Measurements from ENCODE around the gene NID2. TPM values are rescaled to one million over a fixed set of nuclear protein-coding genes. Genes with fewer than 3 reads are reported as not detected.

NID2 gene
- total RNA-seq, 1 donor from 2014 or later, result 65.0 TPM

Other genes with a start within 250 kb of the NID2 start
- 0.20 TPM in 1 of 2 replicates, not detected in the other for gene GNG2, start 208.4 kb downstream of the NID2 start, total RNA-seq
- 240 and 310 TPM in 2 replicates for gene RTRAF, start 79.5 kb downstream of the NID2 start, total RNA-seq
- not detected in 2 replicates for gene PTGDR, start 198.6 kb upstream of the NID2 start, total RNA-seq
- not detected in 2 replicates for gene PTGER2, start 245.3 kb upstream of the NID2 start, total RNA-seq